ENCODE results near the gene THUMPD1. TPM values are rescaled to one million over a fixed set of nuclear protein-coding genes. Genes with fewer than 3 reads are reported as not detected.

Gene THUMPD1
- total RNA-seq, 1 experiment from 2014 or later: 33.9 TPM

DNA sequence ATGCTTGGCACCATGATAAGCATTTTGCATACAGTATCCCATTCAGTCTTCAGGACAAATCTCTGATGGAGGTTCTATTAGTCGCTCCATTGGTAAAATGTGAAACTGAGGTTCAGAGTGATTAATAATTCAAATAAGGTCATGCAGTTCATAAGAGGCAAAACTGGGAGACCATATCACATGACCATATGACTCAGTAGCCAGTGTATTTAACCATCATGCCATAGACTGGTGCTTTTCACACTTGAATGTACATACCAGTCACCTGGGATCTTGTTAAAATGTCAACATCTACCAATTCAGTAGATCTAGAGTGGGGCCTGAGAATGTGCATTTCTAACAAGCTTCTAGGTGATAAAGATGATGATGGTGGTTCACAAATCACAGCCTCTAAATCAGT, 26.5 kb upstream of the THUMPD1 start:
- no peak for DNase-seq (ENCODE audit: low read depth, low spot score)
- Histone ChIP-seq H3K9ac (ENCODE audit: low read length) (no peak overlapping the region), H3K4me2 (ENCODE audit: low read length) (no peak overlapping the region), H2AFZ (ENCODE audit: low read depth, low read length, poor library complexity, severe bottlenecking) (no peak overlapping the region), H3K9me2 (ENCODE audit: insufficient read depth) (no peaks in the 10 kb centered on the region), H3K36me3 (ENCODE audit: control insufficient read depth in 1 of 2, insufficient read depth in 2 of 2, low read length in 2 of 2) (no peaks in the 10 kb centered on the region), H3K9me3 (ENCODE audit: control insufficient read depth in 1 of 2, insufficient read depth in 1 of 2, low read depth in 1 of 2, low read length in 2 of 2) (0 out of 4 replicates have a peak, but pooled peaks cover 0 to 3% of the 10 kb centered on the region in 2 experiments), H4K20me1 (ENCODE audit: insufficient read depth) (no peaks in the 10 kb centered on the region), H3K27me3 (ENCODE audit: insufficient read depth, low read length) (no peaks in the 10 kb centered on the region), H3K79me2 (ENCODE audit: insufficient read depth, low read length) (no peaks in the 10 kb centered on the region), H3K4me3 (replicated peaks in 1 of 2; ENCODE audit: low read depth in 1 of 2, low read length in 2 of 2) (no peak overlapping the region), H3K27ac (ENCODE audit: low read depth, low read length) (no peak overlapping the region), H3K4me1 (ENCODE audit: control insufficient read depth in 1 of 2, insufficient read depth in 2 of 2, low read length in 2 of 2) (peaks cover 10 to 12% of the 10 kb centered on the region in 2 experiments)
- no TSS peak for BruUV-seq (replicated peaks)
- no peak for ATAC-seq
- ChIA-PET POLR2A (no interaction called here), CTCF (no interaction called here), RAD21 (ENCODE audit: low non-redundant PET in 1 of 2, low total read pairs in 2 of 2, uncharacterized antibody in 2 of 2, unreplicated experiment in 2 of 2) (no interaction called here)
- TF ChIP-seq, protein P1, sequence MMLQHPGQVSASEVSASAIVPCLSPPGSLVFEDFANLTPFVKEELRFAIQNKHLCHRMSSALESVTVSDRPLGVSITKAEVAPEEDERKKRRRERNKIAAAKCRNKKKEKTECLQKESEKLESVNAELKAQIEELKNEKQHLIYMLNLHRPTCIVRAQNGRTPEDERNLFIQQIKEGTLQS (IDR thresholded peaks at IDR 0.05): no peak
- TF ChIP-seq POLR2AphosphoS5 (IDR thresholded peaks at IDR 0.05; ENCODE audit: low read depth, low read length) (no peak), POLR2A (IDR thresholded peaks at IDR 0.05; ENCODE audit: borderline replicate concordance, extremely low read depth, insufficient read depth, insufficient read length) (no peak), JUND (IDR thresholded peaks at IDR 0.05) (no peak), CEBPB (IDR thresholded peaks at IDR 0.05; ENCODE audit: low read depth) (no peak), TCF7L2 (IDR thresholded peaks at IDR 0.05; ENCODE audit: borderline replicate concordance, extremely low read depth, insufficient read depth, insufficient read length) (no peak), SRF (IDR thresholded peaks at IDR 0.05; ENCODE audit: low read depth) (no peak), EZH2 (IDR thresholded peaks at IDR 0.05) (no peak), SP1 (IDR thresholded peaks at IDR 0.05; ENCODE audit: low read depth) (no peak), ZNF274 (IDR thresholded peaks at IDR 0.05; ENCODE audit: low read depth, low read length) (no peak), YY1 (IDR thresholded peaks at IDR 0.05; ENCODE audit: extremely low read depth, insufficient replicate concordance, low read depth, low read length) (no peak), CBX3 (IDR thresholded peaks at IDR 0.05; ENCODE audit: low read depth) (no peak), EGR1 (IDR thresholded peaks at IDR 0.05; ENCODE audit: low read depth) (no peak), EZH2phosphoT487 (IDR thresholded peaks at IDR 0.05; ENCODE audit: borderline replicate concordance) (no peak), ELF1 (IDR thresholded peaks at IDR 0.05; ENCODE audit: borderline replicate concordance, low read depth) (no peak), SIN3A (IDR thresholded peaks at IDR 0.05; ENCODE audit: low read depth) (no peak)
- TF ChIP-seq, protein P2, sequence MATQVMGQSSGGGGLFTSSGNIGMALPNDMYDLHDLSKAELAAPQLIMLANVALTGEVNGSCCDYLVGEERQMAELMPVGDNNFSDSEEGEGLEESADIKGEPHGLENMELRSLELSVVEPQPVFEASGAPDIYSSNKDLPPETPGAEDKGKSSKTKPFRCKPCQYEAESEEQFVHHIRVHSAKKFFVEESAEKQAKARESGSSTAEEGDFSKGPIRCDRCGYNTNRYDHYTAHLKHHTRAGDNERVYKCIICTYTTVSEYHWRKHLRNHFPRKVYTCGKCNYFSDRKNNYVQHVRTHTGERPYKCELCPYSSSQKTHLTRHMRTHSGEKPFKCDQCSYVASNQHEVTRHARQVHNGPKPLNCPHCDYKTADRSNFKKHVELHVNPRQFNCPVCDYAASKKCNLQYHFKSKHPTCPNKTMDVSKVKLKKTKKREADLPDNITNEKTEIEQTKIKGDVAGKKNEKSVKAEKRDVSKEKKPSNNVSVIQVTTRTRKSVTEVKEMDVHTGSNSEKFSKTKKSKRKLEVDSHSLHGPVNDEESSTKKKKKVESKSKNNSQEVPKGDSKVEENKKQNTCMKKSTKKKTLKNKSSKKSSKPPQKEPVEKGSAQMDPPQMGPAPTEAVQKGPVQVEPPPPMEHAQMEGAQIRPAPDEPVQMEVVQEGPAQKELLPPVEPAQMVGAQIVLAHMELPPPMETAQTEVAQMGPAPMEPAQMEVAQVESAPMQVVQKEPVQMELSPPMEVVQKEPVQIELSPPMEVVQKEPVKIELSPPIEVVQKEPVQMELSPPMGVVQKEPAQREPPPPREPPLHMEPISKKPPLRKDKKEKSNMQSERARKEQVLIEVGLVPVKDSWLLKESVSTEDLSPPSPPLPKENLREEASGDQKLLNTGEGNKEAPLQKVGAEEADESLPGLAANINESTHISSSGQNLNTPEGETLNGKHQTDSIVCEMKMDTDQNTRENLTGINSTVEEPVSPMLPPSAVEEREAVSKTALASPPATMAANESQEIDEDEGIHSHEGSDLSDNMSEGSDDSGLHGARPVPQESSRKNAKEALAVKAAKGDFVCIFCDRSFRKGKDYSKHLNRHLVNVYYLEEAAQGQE (IDR thresholded peaks at IDR 0.05; ENCODE audit: low read depth): no peak
- TF ChIP-seq, protein P3, sequence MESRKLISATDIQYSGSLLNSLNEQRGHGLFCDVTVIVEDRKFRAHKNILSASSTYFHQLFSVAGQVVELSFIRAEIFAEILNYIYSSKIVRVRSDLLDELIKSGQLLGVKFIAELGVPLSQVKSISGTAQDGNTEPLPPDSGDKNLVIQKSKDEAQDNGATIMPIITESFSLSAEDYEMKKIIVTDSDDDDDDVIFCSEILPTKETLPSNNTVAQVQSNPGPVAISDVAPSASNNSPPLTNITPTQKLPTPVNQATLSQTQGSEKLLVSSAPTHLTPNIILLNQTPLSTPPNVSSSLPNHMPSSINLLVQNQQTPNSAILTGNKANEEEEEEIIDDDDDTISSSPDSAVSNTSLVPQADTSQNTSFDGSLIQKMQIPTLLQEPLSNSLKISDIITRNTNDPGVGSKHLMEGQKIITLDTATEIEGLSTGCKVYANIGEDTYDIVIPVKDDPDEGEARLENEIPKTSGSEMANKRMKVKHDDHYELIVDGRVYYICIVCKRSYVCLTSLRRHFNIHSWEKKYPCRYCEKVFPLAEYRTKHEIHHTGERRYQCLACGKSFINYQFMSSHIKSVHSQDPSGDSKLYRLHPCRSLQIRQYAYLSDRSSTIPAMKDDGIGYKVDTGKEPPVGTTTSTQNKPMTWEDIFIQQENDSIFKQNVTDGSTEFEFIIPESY (IDR thresholded peaks at IDR 0.05; ENCODE audit: extremely low read depth, insufficient replicate concordance, low read length): no peak
- TF ChIP-seq, protein P4, sequence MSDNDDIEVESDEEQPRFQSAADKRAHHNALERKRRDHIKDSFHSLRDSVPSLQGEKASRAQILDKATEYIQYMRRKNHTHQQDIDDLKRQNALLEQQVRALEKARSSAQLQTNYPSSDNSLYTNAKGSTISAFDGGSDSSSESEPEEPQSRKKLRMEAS (IDR thresholded peaks at IDR 0.05): no peak
- TF ChIP-seq, protein P5, sequence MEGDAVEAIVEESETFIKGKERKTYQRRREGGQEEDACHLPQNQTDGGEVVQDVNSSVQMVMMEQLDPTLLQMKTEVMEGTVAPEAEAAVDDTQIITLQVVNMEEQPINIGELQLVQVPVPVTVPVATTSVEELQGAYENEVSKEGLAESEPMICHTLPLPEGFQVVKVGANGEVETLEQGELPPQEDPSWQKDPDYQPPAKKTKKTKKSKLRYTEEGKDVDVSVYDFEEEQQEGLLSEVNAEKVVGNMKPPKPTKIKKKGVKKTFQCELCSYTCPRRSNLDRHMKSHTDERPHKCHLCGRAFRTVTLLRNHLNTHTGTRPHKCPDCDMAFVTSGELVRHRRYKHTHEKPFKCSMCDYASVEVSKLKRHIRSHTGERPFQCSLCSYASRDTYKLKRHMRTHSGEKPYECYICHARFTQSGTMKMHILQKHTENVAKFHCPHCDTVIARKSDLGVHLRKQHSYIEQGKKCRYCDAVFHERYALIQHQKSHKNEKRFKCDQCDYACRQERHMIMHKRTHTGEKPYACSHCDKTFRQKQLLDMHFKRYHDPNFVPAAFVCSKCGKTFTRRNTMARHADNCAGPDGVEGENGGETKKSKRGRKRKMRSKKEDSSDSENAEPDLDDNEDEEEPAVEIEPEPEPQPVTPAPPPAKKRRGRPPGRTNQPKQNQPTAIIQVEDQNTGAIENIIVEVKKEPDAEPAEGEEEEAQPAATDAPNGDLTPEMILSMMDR (IDR thresholded peaks at IDR 0.05 in 2 of 3, conservative IDR thresholded peaks at IDR 0.05 in 1 of 3; ENCODE audit: borderline replicate concordance in 1 of 3, insufficient read depth in 1 of 3, low read depth in 2 of 3, low read length in 2 of 3): no peak
- intact Hi-C loops (cut with micrococcal nuclease): no loop called here

All from HCT116 (cell line).